HG03066 (cell line): ENCODE results near the gene KRTAP5-3.

Source experiments
- ATAC-seq: cut with Tn5 transposase; IDR thresholded peaks from one replicate; pipeline ENCODE4 v1.9.1; 2021; ENCODE audit warnings: low read depth; ENCODE audit not compliant: unreplicated experiment

Gene KRTAP5-3

GRCh38 chr11:1644601-1645356 lies 36.5 kb upstream of the KRTAP5-3 start:
- ATAC-seq: no peak

GRCh38 chr11:1643146-1643690 lies 35.0 kb upstream of the KRTAP5-3 start:
- ATAC-seq: no peak

GRCh38 chr11:1642288-1643145 lies 34.3 kb upstream of the KRTAP5-3 start:
- ATAC-seq: no peak

GRCh38 chr11:1641096-1641495 lies 32.8 kb upstream of the KRTAP5-3 start:
- ATAC-seq: no peak

- ATAC-seq: no peak
These were observed 32.0 kb upstream of the KRTAP5-3 start for GRCh38 chr11:1640076-1640946.

GRCh38 chr11:1639666-1640065 lies 31.4 kb upstream of the KRTAP5-3 start:
- no peak for ATAC-seq

- no peak for ATAC-seq
These were observed 30.9 kb upstream of the KRTAP5-3 start for GRCh38 chr11:1639102-1639620.

GRCh38 chr11:1638344-1638743 lies 30.1 kb upstream of the KRTAP5-3 start:
- no peak for ATAC-seq

- no peak for ATAC-seq
These were observed 29.4 kb upstream of the KRTAP5-3 start for GRCh38 chr11:1637628-1638027.

GRCh38 chr11:1636291-1636950 lies 28.2 kb upstream of the KRTAP5-3 start:
- ATAC-seq: no peak

GRCh38 chr11:1633864-1634263 lies 25.6 kb upstream of the KRTAP5-3 start:
- ATAC-seq: no peak

GRCh38 chr11:1632053-1632714 lies 23.9 kb upstream of the KRTAP5-3 start:
- ATAC-seq: no peak

GRCh38 chr11:1631066-1631568 lies 22.9 kb upstream of the KRTAP5-3 start:
- no peak for ATAC-seq

- no peak for ATAC-seq
These were observed 22.0 kb upstream of the KRTAP5-3 start for GRCh38 chr11:1630271-1630670.

GRCh38 chr11:1629326-1630185 lies 21.3 kb upstream of the KRTAP5-3 start, which contains the start of gene KRTAP5-5:
Gene KRTAP5-5 (plus strand): TSS chr11:1629775. CDS start chr11:1629841, 66 bp downstream.
- no peak for ATAC-seq

- no peak for ATAC-seq
These were observed 20.5 kb upstream of the KRTAP5-3 start for GRCh38 chr11:1628506-1629325.

- ATAC-seq: no peak
These were observed 17.3 kb upstream of the KRTAP5-3 start for GRCh38 chr11:1625541-1625940.
